ENCODE results near the gene PHLDA2. TPM values are rescaled to one million over a fixed set of nuclear protein-coding genes. Genes with fewer than 3 reads are reported as not detected.

The PHLDA2 gene
- total and polyA plus RNA-seq, 9 of the 15 experiments (the other 6 are each of a cell fraction or from before 2014, with no cell fraction given), result 0.43 to 42.4 (median 4.7) TPM

GRCh38 chr11:2890466-2891294 is 38.5 kb downstream of the PHLDA2 start (continued):
- TF ChIP-seq RBFOX2 (IDR thresholded peaks at IDR 0.05; ENCODE audit: low read depth, low read length) (peak; percentile 84), ARID1B (IDR thresholded peaks at IDR 0.05) (peak; percentile 73), MIER1 (IDR thresholded peaks at IDR 0.05; ENCODE audit: low read depth) (no peak), ZNF146 (CRISPR knock-in tag; IDR thresholded peaks at IDR 0.05; ENCODE audit: unreplicated experiment) (peak; percentile 15), NCOR1 (IDR thresholded peaks at IDR 0.05) (peak; percentile 68; the same call in 1 of the 2 replicates), SAP30 (IDR thresholded peaks at IDR 0.05; ENCODE audit: borderline replicate concordance, insufficient read depth, low read depth, low read length, poor library complexity, severe bottlenecking) (no peak), ZNF586 (CRISPR knock-in tag; conservative IDR thresholded peaks at IDR 0.05) (no peak), CUX1 (CRISPR knock-in tag; IDR thresholded peaks at IDR 0.05) (no peak), FOXM1 (IDR thresholded peaks at IDR 0.05; ENCODE audit: low read depth) (no peak; the same call in 1 of the 2 replicates), FOXM1 (CRISPR knock-in tag; IDR thresholded peaks at IDR 0.05; ENCODE audit: low read depth) (0 out of 2 replicates have a peak, but pooled peaks have one; percentile 54), SMAD1 (IDR thresholded peaks at IDR 0.05; ENCODE audit: low read depth, low read length, partially characterized antibody) (no peak), ZBTB2 (IDR thresholded peaks at IDR 0.05) (peak; percentile 51), MNT (conservative IDR thresholded peaks at IDR 0.05) (peak; percentile 85 to 92), ZNF436 (CRISPR knock-in tag; IDR thresholded peaks at IDR 0.05) (no peak), MYNN (IDR thresholded peaks at IDR 0.05) (peak; percentile 73), MYNN (CRISPR knock-in tag; IDR thresholded peaks at IDR 0.05) (no peak), ATF1 (CRISPR knock-in tag; IDR thresholded peaks at IDR 0.05) (peak; percentile 40; the same call in 1 of the 2 replicates), ATF1 (tag; IDR thresholded peaks at IDR 0.05) (peak; percentile 94), ZBTB1 (CRISPR knock-in tag; IDR thresholded peaks at IDR 0.05; ENCODE audit: borderline replicate concordance, low read depth) (peak; percentile 82; the same call in 1 of the 2 replicates), SRF (CRISPR knock-in tag; IDR thresholded peaks at IDR 0.05) (peak in 1 of 2 experiments; percentile 74; a peak in 2 of 4 replicates)

All from K562 (cell line).